Measurements from ENCODE around the gene AGO4.

DNA sequence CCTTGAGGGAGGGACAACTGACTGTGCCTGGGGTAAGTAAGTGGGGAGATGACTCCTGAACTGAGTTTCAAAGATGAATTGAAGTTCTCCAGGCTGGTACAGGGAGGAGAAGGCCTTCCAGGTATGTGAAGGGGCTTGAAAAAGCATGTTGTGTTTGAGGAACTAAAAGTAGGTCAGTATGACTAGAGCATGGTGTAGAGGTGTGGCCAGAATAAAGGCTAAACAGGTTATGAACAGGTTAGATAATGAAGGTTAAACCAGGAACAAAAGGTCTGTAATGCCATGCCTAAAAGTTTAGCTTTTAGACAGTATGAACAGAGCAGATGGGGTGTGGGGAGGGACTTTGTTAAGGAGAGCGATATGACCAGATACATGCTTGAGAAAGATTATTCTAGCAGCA lies 30.7 kb upstream of the AGO4 start:
- TF ChIP-seq, protein P1, sequence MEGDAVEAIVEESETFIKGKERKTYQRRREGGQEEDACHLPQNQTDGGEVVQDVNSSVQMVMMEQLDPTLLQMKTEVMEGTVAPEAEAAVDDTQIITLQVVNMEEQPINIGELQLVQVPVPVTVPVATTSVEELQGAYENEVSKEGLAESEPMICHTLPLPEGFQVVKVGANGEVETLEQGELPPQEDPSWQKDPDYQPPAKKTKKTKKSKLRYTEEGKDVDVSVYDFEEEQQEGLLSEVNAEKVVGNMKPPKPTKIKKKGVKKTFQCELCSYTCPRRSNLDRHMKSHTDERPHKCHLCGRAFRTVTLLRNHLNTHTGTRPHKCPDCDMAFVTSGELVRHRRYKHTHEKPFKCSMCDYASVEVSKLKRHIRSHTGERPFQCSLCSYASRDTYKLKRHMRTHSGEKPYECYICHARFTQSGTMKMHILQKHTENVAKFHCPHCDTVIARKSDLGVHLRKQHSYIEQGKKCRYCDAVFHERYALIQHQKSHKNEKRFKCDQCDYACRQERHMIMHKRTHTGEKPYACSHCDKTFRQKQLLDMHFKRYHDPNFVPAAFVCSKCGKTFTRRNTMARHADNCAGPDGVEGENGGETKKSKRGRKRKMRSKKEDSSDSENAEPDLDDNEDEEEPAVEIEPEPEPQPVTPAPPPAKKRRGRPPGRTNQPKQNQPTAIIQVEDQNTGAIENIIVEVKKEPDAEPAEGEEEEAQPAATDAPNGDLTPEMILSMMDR (conservative IDR thresholded peaks at IDR 0.05; ENCODE audit: low read depth, low read length): no peak
- TF ChIP-seq EZH2 (IDR thresholded peaks at IDR 0.05; ENCODE audit: borderline replicate concordance, low read depth, low read length, poor library complexity, severe bottlenecking): no peak

Data from A673 (cell line).